ENCODE measurements around the gene CPEB4.

CPEB4 gene

DNA sequence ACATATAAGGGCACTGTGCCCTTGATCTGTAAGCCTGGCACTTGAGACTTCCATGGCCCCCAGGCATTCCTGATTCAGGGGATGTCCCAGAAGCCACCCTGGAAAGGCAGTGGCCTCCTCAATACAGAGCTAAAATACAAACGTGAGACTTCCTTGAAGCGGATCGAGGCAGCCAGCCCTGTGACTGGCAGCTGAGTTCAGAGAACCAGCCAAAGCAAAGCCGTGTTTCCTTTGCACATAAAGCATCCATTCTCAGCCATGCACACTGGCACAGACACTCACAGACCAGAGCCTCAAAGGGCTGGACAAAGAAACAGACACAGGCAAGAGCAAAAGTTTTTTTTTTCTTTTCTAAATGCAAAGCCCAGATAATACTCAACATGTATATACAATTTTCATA lies 18.8 kb upstream of the CPEB4 start:
- no peak overlapping the region for H3K4me3 ChIP-seq (ENCODE audit: low read depth, low read length)
- H3K27me3 ChIP-seq (ENCODE audit: insufficient read depth, low read depth, severe bottlenecking): no peaks in the 10 kb centered on the region
- no peak overlapping the region for H3K27ac ChIP-seq
- no peaks in the 10 kb centered on the region for H3K9me3 ChIP-seq (ENCODE audit: severe bottlenecking)
- no peak for DNase-seq
- TF ChIP-seq, protein P1, sequence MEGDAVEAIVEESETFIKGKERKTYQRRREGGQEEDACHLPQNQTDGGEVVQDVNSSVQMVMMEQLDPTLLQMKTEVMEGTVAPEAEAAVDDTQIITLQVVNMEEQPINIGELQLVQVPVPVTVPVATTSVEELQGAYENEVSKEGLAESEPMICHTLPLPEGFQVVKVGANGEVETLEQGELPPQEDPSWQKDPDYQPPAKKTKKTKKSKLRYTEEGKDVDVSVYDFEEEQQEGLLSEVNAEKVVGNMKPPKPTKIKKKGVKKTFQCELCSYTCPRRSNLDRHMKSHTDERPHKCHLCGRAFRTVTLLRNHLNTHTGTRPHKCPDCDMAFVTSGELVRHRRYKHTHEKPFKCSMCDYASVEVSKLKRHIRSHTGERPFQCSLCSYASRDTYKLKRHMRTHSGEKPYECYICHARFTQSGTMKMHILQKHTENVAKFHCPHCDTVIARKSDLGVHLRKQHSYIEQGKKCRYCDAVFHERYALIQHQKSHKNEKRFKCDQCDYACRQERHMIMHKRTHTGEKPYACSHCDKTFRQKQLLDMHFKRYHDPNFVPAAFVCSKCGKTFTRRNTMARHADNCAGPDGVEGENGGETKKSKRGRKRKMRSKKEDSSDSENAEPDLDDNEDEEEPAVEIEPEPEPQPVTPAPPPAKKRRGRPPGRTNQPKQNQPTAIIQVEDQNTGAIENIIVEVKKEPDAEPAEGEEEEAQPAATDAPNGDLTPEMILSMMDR (IDR thresholded peaks at IDR 0.05; ENCODE audit: low read depth, low read length): no peak
- H3K36me3 ChIP-seq: no peaks in the 10 kb centered on the region

DNA sequence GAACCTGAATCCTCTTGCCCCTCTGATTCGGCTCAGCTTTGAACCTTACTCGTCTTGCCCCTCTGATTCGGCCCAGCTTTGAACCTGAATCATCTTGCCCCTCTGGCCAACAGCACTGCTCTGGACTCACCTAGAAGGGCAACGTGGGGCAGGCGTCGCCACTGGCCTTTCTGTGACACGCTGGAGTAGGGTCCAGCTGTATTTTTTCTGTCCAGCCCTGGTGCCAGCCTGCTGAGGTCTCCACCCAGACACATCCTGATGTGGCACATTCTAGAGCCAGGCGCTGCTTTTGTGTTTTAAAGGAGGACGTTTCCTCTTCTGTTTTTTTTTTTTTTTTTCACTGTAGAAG lies 15.2 kb upstream of the CPEB4 start:
- no peak overlapping the region for H3K27ac ChIP-seq
- TF ChIP-seq, protein P1 (IDR thresholded peaks at IDR 0.05; ENCODE audit: low read depth, low read length): no peak
- no peaks in the 10 kb centered on the region for H3K36me3 ChIP-seq
- DNase-seq: no peak
- H3K4me3 ChIP-seq (ENCODE audit: low read depth, low read length): no peak overlapping the region
- H3K9me3 ChIP-seq (ENCODE audit: severe bottlenecking): no peaks in the 10 kb centered on the region
- H3K27me3 ChIP-seq (ENCODE audit: insufficient read depth, low read depth, severe bottlenecking): no peaks in the 10 kb centered on the region

DNA sequence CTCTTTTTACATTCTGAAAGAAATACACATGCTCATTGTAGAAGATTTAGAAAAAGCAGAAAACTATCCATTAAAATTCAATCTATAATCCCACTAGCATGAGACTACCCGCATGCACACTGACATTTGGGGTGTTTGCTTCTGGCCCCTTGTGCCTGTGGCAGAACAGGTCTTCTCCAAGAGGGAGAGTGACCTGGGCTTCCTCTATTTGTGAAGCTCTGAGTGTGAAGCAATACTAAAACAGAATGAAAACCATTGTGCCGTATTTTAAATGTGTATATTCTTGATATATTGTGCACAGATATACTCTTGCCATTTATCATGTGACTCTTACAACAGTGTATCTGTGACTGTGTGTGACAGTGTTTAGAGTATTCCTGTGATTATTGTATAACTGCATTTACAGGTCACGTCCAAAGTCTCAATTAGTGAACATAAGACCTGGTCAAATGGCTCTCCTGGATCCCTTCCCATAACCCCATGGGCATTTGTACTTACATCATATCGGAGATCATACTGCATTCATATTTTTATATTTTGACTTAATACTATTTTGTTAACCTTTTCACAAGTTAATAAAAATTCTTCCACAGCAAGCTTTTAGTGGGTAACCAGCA lies 14.7 kb upstream of the CPEB4 start:
- DNase-seq: no peak
- TF ChIP-seq, protein P1 (IDR thresholded peaks at IDR 0.05; ENCODE audit: low read depth, low read length): no peak
- no peak overlapping the region for H3K27ac ChIP-seq
- no peaks in the 10 kb centered on the region for H3K36me3 ChIP-seq
- no peaks in the 10 kb centered on the region for H3K9me3 ChIP-seq (ENCODE audit: severe bottlenecking)
- H3K27me3 ChIP-seq (ENCODE audit: insufficient read depth, low read depth, severe bottlenecking): no peaks in the 10 kb centered on the region
- no peak overlapping the region for H3K4me3 ChIP-seq (ENCODE audit: low read depth, low read length)

DNA sequence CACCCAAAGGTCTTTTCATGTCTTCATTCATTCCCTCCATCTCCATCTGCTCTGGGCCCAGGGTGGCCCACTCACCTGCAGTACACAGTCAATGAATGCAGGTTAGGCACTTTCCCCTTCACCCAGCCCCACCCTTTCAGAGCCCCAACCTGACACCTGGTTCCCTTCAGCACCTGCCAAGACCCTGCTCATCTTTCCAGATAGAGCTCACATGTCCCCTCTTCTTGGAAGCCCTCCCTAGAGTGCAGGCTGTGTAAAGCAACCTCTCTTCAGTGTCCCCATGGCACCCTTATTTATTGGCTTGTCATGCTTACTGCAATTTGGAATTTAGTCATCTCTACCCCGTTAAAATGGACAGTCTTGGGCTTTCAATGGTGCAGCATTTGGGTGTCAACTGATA lies 13.0 kb upstream of the CPEB4 start:
- Histone ChIP-seq H3K36me3 (no peaks in the 10 kb centered on the region), H3K27me3 (ENCODE audit: insufficient read depth, low read depth, severe bottlenecking) (no peaks in the 10 kb centered on the region), H3K9me3 (ENCODE audit: severe bottlenecking) (no peaks in the 10 kb centered on the region), H3K4me3 (ENCODE audit: low read depth, low read length) (no peak overlapping the region), H3K27ac (no peak overlapping the region)
- no peak for DNase-seq
- TF ChIP-seq, protein P1 (IDR thresholded peaks at IDR 0.05; ENCODE audit: low read depth, low read length): no peak

DNA sequence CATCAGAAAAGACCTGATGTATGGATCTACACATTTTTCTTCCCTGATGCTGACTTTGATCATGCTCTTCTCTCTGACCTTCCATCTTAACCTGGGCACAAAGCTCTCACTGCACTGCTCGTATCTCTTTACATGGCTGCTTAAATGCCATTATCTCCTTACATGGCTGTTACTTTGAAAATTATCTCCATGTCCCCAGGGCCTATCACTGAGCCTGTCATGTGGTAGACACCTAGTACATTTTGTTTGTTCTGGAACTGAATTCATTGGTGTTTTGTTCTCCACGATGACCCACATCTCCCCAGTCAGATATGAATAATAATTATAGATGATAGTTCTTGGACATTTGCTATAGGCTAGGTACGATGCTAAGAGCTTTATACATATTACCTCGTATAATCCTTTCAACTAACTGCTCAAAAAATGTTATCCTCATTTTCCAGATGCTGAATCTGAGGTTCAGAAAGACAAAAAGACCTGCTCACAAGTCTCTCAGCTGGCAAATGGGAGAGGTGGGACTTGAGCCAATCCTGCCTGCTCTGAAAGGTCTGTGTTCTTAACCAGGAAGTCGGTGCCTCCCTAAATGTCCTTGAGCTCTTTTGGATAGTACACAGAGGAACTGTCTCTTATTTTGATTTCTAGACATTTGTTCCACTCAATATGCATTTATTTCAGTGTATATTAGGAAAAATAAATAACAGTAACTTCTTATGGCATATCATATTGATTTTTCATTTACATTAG lies 9.8 kb upstream of the CPEB4 start:
- no peak overlapping the region for H3K27ac ChIP-seq
- H3K4me3 ChIP-seq (ENCODE audit: low read depth, low read length): no peak overlapping the region
- H3K36me3 ChIP-seq: no peaks in the 10 kb centered on the region
- no peaks in the 10 kb centered on the region for H3K27me3 ChIP-seq (ENCODE audit: insufficient read depth, low read depth, severe bottlenecking)
- DNase-seq: no peak
- TF ChIP-seq, protein P1 (IDR thresholded peaks at IDR 0.05; ENCODE audit: low read depth, low read length): no peak
- no peaks in the 10 kb centered on the region for H3K9me3 ChIP-seq (ENCODE audit: severe bottlenecking)

All from WERI-Rb-1 (cell line).